ENCODE data around the gene MAPK6.
"Not testable (repeated sequence)": the region's sequence is repeated elsewhere in the genome, so short reads cannot be mapped to it uniquely, and the experiment has no call there.

Gene MAPK6

GRCh38 chr15:52085299-52085698, 66.3 kb downstream of the MAPK6 start:
- no peaks in the 10 kb centered on the region for H3K36me3 ChIP-seq (ENCODE audit: control insufficient read depth in 2 of 2, insufficient read depth in 2 of 2, low read length in 2 of 2)
- no peaks in the 10 kb centered on the region for H3K27me3 ChIP-seq (ENCODE audit: control insufficient read depth in 1 of 2, insufficient read depth in 2 of 2, low read length in 2 of 2)
- H3K9me3 ChIP-seq (ENCODE audit: control insufficient read depth in 2 of 2, low read length in 2 of 2): peaks cover 0 to 9% of the 10 kb centered on the region in 2 donors
- H3K9ac ChIP-seq (ENCODE audit: low read length in 2 of 2): no peak overlapping the region
- no peak overlapping the region for H3K27ac ChIP-seq (ENCODE audit: low read length)
- no peaks in the 10 kb centered on the region for H3K4me1 ChIP-seq (ENCODE audit: control insufficient read depth, insufficient read depth, low read length)
- no peak overlapping the region for H3K4me3 ChIP-seq (ENCODE audit: low read length in 2 of 2)

- Histone ChIP-seq H3K27me3 (ENCODE audit: control insufficient read depth in 1 of 2, insufficient read depth in 2 of 2, low read length in 2 of 2) (no peaks in the 10 kb centered on the region), H3K9ac (ENCODE audit: low read length in 2 of 2) (no peak overlapping the region), H3K4me1 (ENCODE audit: control insufficient read depth, insufficient read depth, low read length) (no peaks in the 10 kb centered on the region), H3K9me3 (ENCODE audit: control insufficient read depth in 2 of 2, low read length in 2 of 2) (peaks cover 0 to 9% of the 10 kb centered on the region in 2 donors), H3K27ac (ENCODE audit: low read length) (no peak overlapping the region), H3K36me3 (ENCODE audit: control insufficient read depth in 2 of 2, insufficient read depth in 2 of 2, low read length in 2 of 2) (no peaks in the 10 kb centered on the region), H3K4me3 (ENCODE audit: low read length in 2 of 2) (no peak overlapping the region)
Observed at GRCh38 chr15:52086011-52086786, 67.2 kb downstream of the MAPK6 start.

- Histone ChIP-seq H3K27ac (ENCODE audit: low read length) (no peak overlapping the region), H3K27me3 (ENCODE audit: control insufficient read depth in 1 of 2, insufficient read depth in 2 of 2, low read length in 2 of 2) (no peaks in the 10 kb centered on the region), H3K4me1 (ENCODE audit: control insufficient read depth, insufficient read depth, low read length) (peaks cover 3% of the 10 kb centered on the region), H3K4me3 (ENCODE audit: low read length in 2 of 2) (no peak overlapping the region), H3K9me3 (ENCODE audit: control insufficient read depth in 2 of 2, low read length in 2 of 2) (peaks cover 0 to 9% of the 10 kb centered on the region in 2 donors), H3K9ac (ENCODE audit: low read length in 2 of 2) (no peak overlapping the region), H3K36me3 (ENCODE audit: control insufficient read depth in 2 of 2, insufficient read depth in 2 of 2, low read length in 2 of 2) (no peaks in the 10 kb centered on the region)
Observed at GRCh38 chr15:52090193-52090592, 71.2 kb downstream of the MAPK6 start.

- Histone ChIP-seq H3K27ac (ENCODE audit: low read length) (no peak overlapping the region), H3K4me1 (ENCODE audit: control insufficient read depth, insufficient read depth, low read length) (peaks cover 3% of the 10 kb centered on the region), H3K4me3 (ENCODE audit: low read length in 2 of 2) (no peak overlapping the region), H3K9me3 (ENCODE audit: control insufficient read depth in 2 of 2, low read length in 2 of 2) (no peaks in the 10 kb centered on the region), H3K9ac (ENCODE audit: low read length in 2 of 2) (no peak overlapping the region), H3K36me3 (ENCODE audit: control insufficient read depth in 2 of 2, insufficient read depth in 2 of 2, low read length in 2 of 2) (no peaks in the 10 kb centered on the region), H3K27me3 (ENCODE audit: control insufficient read depth in 1 of 2, insufficient read depth in 2 of 2, low read length in 2 of 2) (no peaks in the 10 kb centered on the region)
Observed at GRCh38 chr15:52093167-52093538, 74.1 kb downstream of the MAPK6 start.

GRCh38 chr15:52093539-52094510, 74.8 kb downstream of the MAPK6 start:
- peaks cover 3% of the 10 kb centered on the region for H3K4me1 ChIP-seq (ENCODE audit: control insufficient read depth, insufficient read depth, low read length)
- H3K4me3 ChIP-seq (ENCODE audit: low read length in 2 of 2): no peak overlapping the region
- no peak overlapping the region for H3K27ac ChIP-seq (ENCODE audit: low read length)
- H3K36me3 ChIP-seq (ENCODE audit: control insufficient read depth in 2 of 2, insufficient read depth in 2 of 2, low read length in 2 of 2): no peaks in the 10 kb centered on the region
- no peaks in the 10 kb centered on the region for H3K27me3 ChIP-seq (ENCODE audit: control insufficient read depth in 1 of 2, insufficient read depth in 2 of 2, low read length in 2 of 2)
- H3K9me3 ChIP-seq (ENCODE audit: control insufficient read depth in 2 of 2, low read length in 2 of 2): no peaks in the 10 kb centered on the region
- H3K9ac ChIP-seq (ENCODE audit: low read length in 2 of 2): no peak overlapping the region

- Histone ChIP-seq H3K36me3 (ENCODE audit: control insufficient read depth in 2 of 2, insufficient read depth in 2 of 2, low read length in 2 of 2) (no peaks in the 10 kb centered on the region), H3K4me3 (ENCODE audit: low read length in 2 of 2) (no peak overlapping the region), H3K4me1 (ENCODE audit: control insufficient read depth, insufficient read depth, low read length) (peaks cover 3% of the 10 kb centered on the region), H3K9ac (ENCODE audit: low read length in 2 of 2) (no peak overlapping the region), H3K9me3 (ENCODE audit: control insufficient read depth in 2 of 2, low read length in 2 of 2) (no peaks in the 10 kb centered on the region), H3K27me3 (ENCODE audit: control insufficient read depth in 1 of 2, insufficient read depth in 2 of 2, low read length in 2 of 2) (no peaks in the 10 kb centered on the region), H3K27ac (ENCODE audit: low read length) (no peak overlapping the region)
Observed at GRCh38 chr15:52094811-52095584, 76.0 kb downstream of the MAPK6 start.

- H3K4me1 ChIP-seq (ENCODE audit: control insufficient read depth, insufficient read depth, low read length): peaks cover 3% of the 10 kb centered on the region
- H3K9me3 ChIP-seq (ENCODE audit: control insufficient read depth in 2 of 2, low read length in 2 of 2): no peaks in the 10 kb centered on the region
- H3K27me3 ChIP-seq (ENCODE audit: control insufficient read depth in 1 of 2, insufficient read depth in 2 of 2, low read length in 2 of 2): no peaks in the 10 kb centered on the region
- no peak overlapping the region for H3K4me3 ChIP-seq (ENCODE audit: low read length in 2 of 2)
- no peak overlapping the region for H3K27ac ChIP-seq (ENCODE audit: low read length)
- no peak overlapping the region for H3K9ac ChIP-seq (ENCODE audit: low read length in 2 of 2)
- H3K36me3 ChIP-seq (ENCODE audit: control insufficient read depth in 2 of 2, insufficient read depth in 2 of 2, low read length in 2 of 2): no peaks in the 10 kb centered on the region
Observed at GRCh38 chr15:52095597-52096262, 76.7 kb downstream of the MAPK6 start.

GRCh38 chr15:52096536-52096935, 77.5 kb downstream of the MAPK6 start:
- H3K4me3 ChIP-seq (ENCODE audit: low read length in 2 of 2); H3K27ac ChIP-seq (ENCODE audit: low read length); H3K9me3 ChIP-seq (ENCODE audit: control insufficient read depth in 2 of 2, low read length in 2 of 2); H3K9ac ChIP-seq (ENCODE audit: low read length in 2 of 2); H3K27me3 ChIP-seq (ENCODE audit: control insufficient read depth in 1 of 2, insufficient read depth in 2 of 2, low read length in 2 of 2); H3K36me3 ChIP-seq (ENCODE audit: control insufficient read depth in 2 of 2, insufficient read depth in 2 of 2, low read length in 2 of 2); H3K4me1 ChIP-seq (ENCODE audit: control insufficient read depth, insufficient read depth, low read length): not testable (repeated sequence)

- Histone ChIP-seq H3K4me1 (ENCODE audit: control insufficient read depth, insufficient read depth, low read length) (peaks cover 3% of the 10 kb centered on the region), H3K9ac (ENCODE audit: low read length in 2 of 2) (no peak overlapping the region), H3K27ac (ENCODE audit: low read length) (no peak overlapping the region), H3K9me3 (ENCODE audit: control insufficient read depth in 2 of 2, low read length in 2 of 2) (no peaks in the 10 kb centered on the region), H3K4me3 (ENCODE audit: low read length in 2 of 2) (no peak overlapping the region), H3K36me3 (ENCODE audit: control insufficient read depth in 2 of 2, insufficient read depth in 2 of 2, low read length in 2 of 2) (no peaks in the 10 kb centered on the region), H3K27me3 (ENCODE audit: control insufficient read depth in 1 of 2, insufficient read depth in 2 of 2, low read length in 2 of 2) (no peaks in the 10 kb centered on the region)
Observed at GRCh38 chr15:52097180-52097579, 78.2 kb downstream of the MAPK6 start.

GRCh38 chr15:52098323-52098722, 79.3 kb downstream of the MAPK6 start:
- no peak overlapping the region for H3K4me3 ChIP-seq (ENCODE audit: low read length in 2 of 2)
- H3K27me3 ChIP-seq (ENCODE audit: control insufficient read depth in 1 of 2, insufficient read depth in 2 of 2, low read length in 2 of 2): no peaks in the 10 kb centered on the region
- no peaks in the 10 kb centered on the region for H3K36me3 ChIP-seq (ENCODE audit: control insufficient read depth in 2 of 2, insufficient read depth in 2 of 2, low read length in 2 of 2)
- no peaks in the 10 kb centered on the region for H3K9me3 ChIP-seq (ENCODE audit: control insufficient read depth in 2 of 2, low read length in 2 of 2)
- H3K27ac ChIP-seq (ENCODE audit: low read length): no peak overlapping the region
- peaks cover 3% of the 10 kb centered on the region for H3K4me1 ChIP-seq (ENCODE audit: control insufficient read depth, insufficient read depth, low read length)
- H3K9ac ChIP-seq (ENCODE audit: low read length in 2 of 2): no peak overlapping the region
